PC-3 (cell line): Measurements from ENCODE around the gene MEI4.

Experiments used
- EZH2 ChIP-seq: fragments of 300-600 bp; sonication (generic); IDR thresholded peaks from one replicate; pipeline ENCODE4 v1.6.1; 2017; ENCODE audit warnings: antibody characterized with exemption, mild to moderate bottlenecking, low read length; ENCODE audit not compliant: unreplicated experiment
- EZH2phosphoT487 ChIP-seq: fragments of 300-600 bp; sonication (generic); IDR thresholded peaks from 2 replicates; pipeline ENCODE4 v1.6.1; 2018; ENCODE audit warnings: mild to moderate bottlenecking, antibody characterized with exemption, low read length, borderline replicate concordance

- no peak for TF ChIP-seq EZH2phosphoT487
- TF ChIP-seq EZH2 = no peak
Observed at GRCh38 chr6:77686931-77687330, 34.1 kb downstream of the MEI4 start.
